ENCODE measurements around the gene ABCC4. TPM values are rescaled to one million over a fixed set of nuclear protein-coding genes. Genes with fewer than 3 reads are reported as not detected.
"Not testable (repeated sequence)": the region's sequence is repeated elsewhere in the genome, so short reads cannot be mapped to it uniquely, and the experiment has no call there.

ABCC4 gene
- polyA plus RNA-seq, 3 donors: 21.2 to 22.6 (median 22.4) TPM

DNA sequence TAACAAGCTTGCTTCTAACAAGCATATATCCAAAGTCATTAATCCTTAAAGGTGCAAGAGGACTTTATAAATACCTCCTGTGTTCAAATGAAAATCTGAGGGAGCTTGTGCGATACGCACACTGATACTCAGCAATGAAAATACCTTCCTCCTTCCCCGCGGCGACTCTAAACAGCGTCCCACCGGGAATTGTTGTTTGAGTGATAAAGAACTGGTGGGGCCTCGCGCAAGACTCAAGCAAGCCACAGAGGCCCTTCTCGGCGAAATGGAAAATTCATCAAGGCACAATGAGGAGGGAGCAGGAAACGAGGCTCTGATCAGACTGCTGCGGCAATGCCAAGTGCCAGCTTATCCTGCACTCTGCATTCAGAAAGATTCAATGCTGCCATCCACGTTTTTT lies 126.7 kb downstream of the ABCC4 start:
- DNase-seq (ENCODE audit: low read depth in 3 of 3, low spot score in 2 of 3): no peak

DNA sequence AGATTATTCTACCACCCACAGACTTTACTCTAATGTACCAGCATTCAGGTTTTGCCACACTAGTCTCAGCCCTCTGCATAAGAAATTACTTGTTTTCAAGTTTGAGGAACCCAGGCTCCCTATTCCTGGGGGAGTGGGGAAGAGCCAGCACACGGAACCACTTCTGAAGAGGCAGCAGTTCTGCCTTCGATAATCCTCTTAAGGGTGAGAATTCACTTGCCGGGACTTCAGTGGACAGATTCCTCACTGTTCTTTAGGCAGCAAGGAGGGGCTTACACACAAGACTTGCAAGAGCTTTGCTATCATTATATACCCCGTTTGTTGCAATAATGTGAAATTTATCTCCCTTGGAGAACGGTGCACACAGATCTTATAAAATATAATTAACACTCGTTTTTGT lies 133.1 kb downstream of the ABCC4 start:
- no peak for DNase-seq (ENCODE audit: low read depth in 3 of 3, low spot score in 2 of 3)

GRCh38 chr13:95167003-95167402 lies 134.2 kb downstream of the ABCC4 start:
- DNase-seq (ENCODE audit: low read depth in 3 of 3, low spot score in 2 of 3): not testable (repeated sequence)

GRCh38 chr13:95164830-95165229 lies 136.4 kb downstream of the ABCC4 start:
- DNase-seq (ENCODE audit: low read depth in 3 of 3, low spot score in 2 of 3): no peak

- DNase-seq (ENCODE audit: low read depth in 3 of 3, low spot score in 2 of 3): no peak
Measured at GRCh38 chr13:95160112-95160906, 140.9 kb downstream of the ABCC4 start.

DNA sequence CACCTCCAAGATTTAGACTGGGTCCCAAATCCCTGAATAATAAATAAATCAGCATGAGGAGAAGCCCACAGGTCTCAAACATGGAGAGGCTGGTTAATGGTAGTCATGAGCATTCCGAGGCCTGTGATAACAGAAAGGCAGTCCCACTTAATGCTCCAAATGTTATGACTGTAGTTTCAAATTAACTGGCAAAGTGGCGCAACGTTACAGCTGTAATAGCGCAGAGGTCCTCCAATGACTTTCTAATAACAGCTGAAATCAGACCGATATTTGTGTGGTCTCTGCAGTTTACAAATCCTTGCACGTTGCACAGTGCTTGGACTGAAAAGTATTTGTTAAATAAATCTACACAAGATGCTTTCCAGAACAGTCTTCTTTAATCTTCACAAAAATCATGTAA lies 141.8 kb downstream of the ABCC4 start:
- no peak for DNase-seq (ENCODE audit: low read depth in 3 of 3, low spot score in 2 of 3)

DNA sequence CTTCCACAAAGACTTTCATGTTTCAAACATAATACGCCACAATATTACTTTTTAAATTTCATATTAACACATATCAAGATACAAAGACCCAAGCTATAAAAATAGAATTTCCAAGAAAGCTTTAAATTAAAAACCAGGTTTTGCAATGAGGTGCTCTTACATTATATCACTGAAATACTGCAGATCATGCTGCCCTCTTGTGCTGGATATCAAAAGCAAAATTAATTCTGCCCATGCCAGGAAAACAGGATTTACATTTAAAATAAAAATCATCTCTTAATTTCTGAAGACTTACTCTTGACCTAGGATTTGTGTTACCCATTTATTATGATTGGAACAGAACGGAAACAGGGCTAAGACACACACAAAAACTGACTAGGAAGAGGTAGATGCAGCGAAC lies 145.0 kb downstream of the ABCC4 start:
- DNase-seq (ENCODE audit: low read depth in 3 of 3, low spot score in 2 of 3): no peak

GRCh38 chr13:95155504-95155903 lies 145.7 kb downstream of the ABCC4 start:
- no peak for DNase-seq (ENCODE audit: low read depth in 3 of 3, low spot score in 2 of 3)

GRCh38 chr13:95155093-95155492 lies 146.2 kb downstream of the ABCC4 start:
- DNase-seq (ENCODE audit: low read depth in 3 of 3, low spot score in 2 of 3): no peak

DNA sequence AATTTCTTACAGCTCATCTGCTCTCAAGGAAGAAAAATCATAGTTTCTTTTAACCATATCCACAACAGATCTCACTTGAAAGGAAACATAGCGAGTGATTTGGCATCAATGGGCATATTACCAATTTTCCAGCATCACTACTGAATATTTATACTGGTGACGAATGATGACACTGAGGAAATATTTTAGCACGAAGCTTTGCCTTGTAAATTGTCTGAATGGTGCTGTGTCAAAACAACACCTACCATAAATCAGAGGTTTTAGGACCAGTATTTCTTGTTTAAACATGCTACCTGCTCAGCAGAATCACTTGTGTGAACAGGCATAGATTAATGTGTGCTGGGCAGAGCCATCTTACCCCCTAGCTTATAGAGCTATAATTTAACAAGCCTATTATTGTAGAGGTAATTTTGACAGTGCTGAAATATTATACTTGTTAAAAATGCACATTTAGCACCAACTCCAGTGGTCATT lies 146.8 kb downstream of the ABCC4 start:
- DNase-seq (ENCODE audit: low read depth in 3 of 3, low spot score in 2 of 3): no peak

GRCh38 chr13:95153647-95154412 lies 147.4 kb downstream of the ABCC4 start:
- DNase-seq (ENCODE audit: low read depth in 3 of 3, low spot score in 2 of 3): no peak

GRCh38 chr13:95151942-95152587 lies 149.2 kb downstream of the ABCC4 start:
- DNase-seq (ENCODE audit: low read depth in 3 of 3, low spot score in 2 of 3): no peak

DNA sequence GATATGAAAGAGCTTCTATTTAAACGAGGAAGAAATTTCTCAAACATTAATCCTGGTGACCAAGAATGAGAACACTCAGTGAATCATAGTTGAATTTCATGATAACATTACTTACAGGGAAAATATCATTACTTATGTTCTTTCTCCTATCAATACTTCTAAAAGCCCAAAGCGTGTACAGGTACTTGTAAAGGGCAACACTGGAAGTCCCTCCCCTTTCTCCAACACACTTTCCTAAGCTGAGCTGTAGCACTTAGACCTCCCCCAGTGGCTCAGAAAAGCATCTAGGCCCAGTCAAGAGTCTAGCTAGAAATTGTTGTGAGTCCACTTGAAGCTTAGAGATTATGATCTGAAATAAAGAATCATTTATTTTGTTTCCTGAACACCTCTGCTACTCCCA lies 150.7 kb downstream of the ABCC4 start:
- DNase-seq (ENCODE audit: low read depth in 3 of 3, low spot score in 2 of 3): no peak

DNA sequence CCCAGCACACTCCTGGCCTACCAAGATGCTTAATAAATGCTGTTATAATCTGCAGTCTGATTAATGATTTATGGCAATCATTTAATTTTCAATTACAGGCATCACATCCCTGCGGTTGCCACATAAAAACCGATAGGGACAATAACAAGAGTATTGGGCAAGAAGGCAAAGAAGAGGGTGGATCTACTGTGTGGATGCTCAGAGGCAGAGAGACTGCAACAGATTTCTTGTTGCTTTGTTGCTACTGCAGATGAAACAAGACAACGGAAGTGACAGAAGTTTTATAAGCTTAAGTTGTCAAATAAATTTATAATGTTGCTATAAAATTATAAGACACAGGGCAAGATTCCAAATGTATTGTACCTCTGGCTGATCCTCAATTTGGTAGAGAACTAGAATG lies 154.8 kb downstream of the ABCC4 start:
- no peak for DNase-seq (ENCODE audit: low read depth in 3 of 3, low spot score in 2 of 3)

DNA sequence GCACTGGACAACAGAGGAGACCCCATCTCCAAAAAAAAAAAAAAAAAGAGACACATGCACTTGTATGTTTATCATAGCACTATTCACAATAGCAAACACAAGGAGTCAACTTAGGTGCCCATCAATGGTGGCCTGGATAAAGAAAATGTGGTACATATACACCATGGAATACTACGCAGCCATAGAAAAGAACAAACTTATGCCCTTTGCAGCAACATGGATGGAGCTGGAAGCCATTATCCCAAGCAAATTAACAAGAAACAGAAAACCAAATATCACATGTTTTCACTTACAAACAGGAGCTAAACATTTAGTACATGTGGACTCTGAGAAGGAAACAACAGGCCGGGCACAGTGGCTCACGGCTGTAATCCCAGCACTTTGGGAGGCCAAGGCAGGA lies 155.7 kb downstream of the ABCC4 start:
- no peak for DNase-seq (ENCODE audit: low read depth in 3 of 3, low spot score in 2 of 3)

DNA sequence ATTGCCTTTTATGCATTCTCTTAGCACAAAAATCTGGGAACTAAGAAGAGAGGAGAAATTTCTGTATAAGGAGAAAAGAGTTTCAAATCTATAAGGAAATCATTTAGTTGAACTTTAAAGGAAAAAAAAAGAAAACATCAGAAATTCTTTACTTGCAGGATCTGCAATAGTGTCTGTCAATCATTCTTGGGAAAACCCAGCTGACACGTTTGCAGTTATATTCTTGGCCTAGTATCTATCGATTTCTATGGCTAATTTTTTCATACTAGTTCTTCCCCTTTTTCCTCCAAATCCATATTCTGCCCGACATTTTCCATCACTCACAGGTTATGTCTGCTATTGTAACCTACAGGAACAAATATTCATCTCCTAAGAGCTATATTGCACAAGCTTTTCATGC lies 160.7 kb downstream of the ABCC4 start:
- DNase-seq (ENCODE audit: low read depth in 3 of 3, low spot score in 2 of 3): no peak

DNA sequence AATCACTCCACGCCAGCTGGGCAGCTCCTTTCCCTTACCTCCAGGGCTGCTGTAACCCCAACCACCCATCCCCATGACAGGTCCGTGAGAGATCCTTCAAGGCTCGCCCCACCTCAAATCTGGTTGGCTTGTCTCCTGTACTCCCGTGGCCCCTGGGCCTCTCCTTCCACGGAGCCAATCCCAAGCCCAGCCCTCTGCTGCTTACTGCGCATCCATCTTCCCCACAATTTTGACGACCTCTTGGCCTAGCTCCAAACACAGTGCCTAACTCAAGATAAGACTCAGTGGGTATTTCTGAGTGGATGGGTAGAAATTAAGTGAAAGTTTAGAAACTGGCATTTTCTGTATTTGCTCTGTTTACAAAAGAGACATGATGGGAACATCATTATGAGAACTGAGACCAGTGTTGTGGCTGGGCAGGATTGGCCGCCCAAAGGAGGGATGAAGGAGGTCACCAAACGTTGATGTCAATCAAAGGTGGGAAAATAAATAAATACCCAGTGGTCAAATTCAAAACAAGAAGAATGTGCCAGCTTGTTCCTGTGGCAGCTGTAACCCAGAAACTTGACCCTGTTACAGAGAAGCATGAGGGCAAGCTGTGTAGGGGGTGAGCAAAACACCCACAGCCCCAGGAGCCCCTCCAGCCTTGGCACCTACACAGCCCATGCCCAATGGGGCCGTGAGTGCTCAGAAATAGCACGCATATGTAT lies 162.2 kb downstream of the ABCC4 start:
- DNase-seq (ENCODE audit: low read depth in 3 of 3, low spot score in 2 of 3): no peak

DNA sequence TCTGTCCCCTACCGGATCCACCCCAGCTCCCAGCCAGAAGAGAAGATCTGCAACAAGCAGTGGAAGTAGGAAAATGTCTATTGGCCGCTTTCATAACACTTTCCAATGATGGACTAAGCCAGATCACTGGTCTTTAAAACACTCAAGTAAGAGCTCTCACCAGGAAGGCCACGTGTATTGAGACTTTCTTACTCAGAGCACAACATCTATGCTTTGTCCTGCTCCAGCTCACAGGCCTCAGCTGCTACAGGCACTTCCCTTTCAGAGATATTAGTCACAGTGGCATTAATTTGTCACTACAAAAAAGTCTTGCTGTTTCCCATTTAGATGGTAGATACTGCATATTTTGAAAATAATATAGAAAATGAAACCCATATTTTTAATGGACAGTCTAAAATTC lies 164.2 kb downstream of the ABCC4 start:
- DNase-seq (ENCODE audit: low read depth in 3 of 3, low spot score in 2 of 3): no peak

GRCh38 chr13:95136638-95137037 lies 164.6 kb downstream of the ABCC4 start:
- no peak for DNase-seq (ENCODE audit: low read depth in 3 of 3, low spot score in 2 of 3)

DNA sequence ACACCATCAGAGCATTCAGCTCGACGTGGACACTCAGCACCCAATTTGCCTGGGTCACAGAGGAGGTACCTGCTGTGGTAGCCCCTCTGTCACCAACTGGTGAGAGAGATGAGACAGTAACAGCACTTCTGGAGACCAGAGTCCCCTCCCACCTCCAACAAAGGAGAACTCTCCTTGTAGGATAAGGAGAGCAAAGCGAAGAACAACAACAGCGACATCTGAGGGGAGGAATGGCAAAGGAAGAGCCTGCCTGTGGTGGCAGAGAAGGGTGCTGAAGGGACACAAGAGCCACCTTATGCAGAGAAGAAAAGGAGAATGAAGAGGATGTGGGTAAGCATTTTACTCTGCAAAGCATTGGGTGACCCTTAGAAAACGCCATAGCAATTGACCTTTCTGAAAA lies 167.8 kb downstream of the ABCC4 start:
- DNase-seq (ENCODE audit: low read depth in 3 of 3, low spot score in 2 of 3): no peak

DNA sequence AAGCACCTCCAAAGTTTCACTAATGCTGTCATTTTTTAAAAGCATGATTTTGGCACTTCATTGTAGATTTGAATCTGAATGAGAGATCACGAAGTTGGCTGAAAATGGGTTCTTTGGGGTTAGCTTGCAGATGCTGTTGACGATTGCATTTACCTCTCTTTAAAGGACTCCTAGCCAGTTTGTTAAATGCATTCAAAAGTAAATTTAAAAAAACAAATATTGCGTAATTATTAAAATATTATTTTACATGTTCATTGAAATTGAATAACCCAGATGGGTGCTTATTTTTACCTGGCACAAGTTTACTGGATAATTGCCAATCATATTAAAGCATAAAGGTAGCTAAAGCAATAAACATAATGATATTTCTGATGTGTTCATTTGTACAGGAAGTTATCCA lies 172.2 kb downstream of the ABCC4 start:
- DNase-seq (ENCODE audit: low read depth in 3 of 3, low spot score in 2 of 3): no peak

Measured in right renal cortex interstitium (tissue), 3 donors.